NCI-H526 treated with DMSO at 0.1 percent for 48 hours (cell line): Measurements from ENCODE around the gene PRKD1.

Experiments
- DNase-seq: peaks from one replicate; lab custom pipeline; 2025; lab: John Stamatoyannopoulos, UW

Gene PRKD1

GRCh38 chr14:29608861-29609260, 318.8 kb downstream of the PRKD1 start:
- no peak for DNase-seq

- DNase-seq, result no peak
These were observed 320.5 kb downstream of the PRKD1 start for GRCh38 chr14:29607169-29607568.

DNA sequence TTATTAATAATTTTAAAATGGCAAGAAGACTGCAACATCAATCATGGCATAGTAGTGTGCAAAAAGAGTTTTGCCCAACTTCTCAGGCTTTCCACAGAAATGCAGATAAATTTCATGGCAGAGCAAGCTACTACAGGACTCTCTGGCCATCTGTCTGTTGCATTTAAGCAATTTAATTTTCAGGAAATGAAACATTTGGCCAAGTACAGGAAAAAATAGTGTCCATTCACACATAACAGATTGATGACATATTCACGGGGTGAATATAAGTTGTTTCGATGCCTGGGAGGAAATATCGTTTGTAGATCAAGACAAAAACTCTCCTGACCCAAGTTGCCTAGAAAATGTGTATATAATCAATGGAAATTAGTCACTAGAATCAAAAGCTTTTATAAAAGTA, 324.0 kb downstream of the PRKD1 start:
- DNase-seq, result no peak

- no peak for DNase-seq
These were observed 326.0 kb downstream of the PRKD1 start for GRCh38 chr14:29601616-29602015.

- no peak for DNase-seq
These were observed 339.7 kb downstream of the PRKD1 start for GRCh38 chr14:29587761-29588470.

DNA sequence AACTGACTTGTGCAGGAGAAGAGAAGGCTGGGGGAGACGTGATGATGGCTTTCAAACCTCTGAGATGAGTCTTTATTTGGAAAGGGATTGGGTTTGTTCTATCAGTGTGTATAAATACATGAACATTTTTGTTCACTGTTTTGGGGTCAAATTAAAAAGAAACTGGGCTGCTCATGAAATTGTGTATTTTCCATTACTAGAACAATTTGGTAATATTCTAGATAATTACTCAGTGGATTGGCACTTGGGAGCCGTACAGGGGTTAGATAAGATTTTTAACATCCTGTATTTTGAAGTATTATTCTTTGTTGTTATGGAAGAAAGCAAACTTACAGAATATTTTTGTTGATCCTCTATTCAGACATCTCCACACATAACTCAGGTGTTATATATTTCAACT, 340.6 kb downstream of the PRKD1 start:
- no peak for DNase-seq

DNA sequence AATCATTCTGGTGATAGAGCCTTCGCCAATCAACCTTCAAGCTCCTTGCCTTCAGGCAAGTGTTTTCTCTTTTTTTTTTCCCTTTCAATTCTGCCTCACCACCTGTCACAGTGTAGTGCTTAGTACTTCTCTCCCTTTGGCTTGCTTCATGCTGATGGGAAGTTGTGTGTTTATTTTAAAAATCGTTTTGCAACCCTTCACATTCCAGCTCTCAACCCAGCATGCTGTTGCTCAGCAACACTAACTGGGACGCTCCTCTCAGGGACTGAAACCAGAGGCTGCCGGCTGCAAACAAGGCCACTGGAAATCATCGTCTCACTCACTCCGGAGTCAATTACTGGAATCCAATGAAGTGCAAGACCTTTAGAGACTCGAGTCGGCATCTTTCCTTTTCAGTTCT, 342.7 kb downstream of the PRKD1 start:
- peak; percentile 58 for DNase-seq

GRCh38 chr14:29580763-29581162, 346.9 kb downstream of the PRKD1 start:
- no peak for DNase-seq

- no peak for DNase-seq
These were observed 347.8 kb downstream of the PRKD1 start for GRCh38 chr14:29579838-29580237.

GRCh38 chr14:29576927-29577326, 350.7 kb downstream of the PRKD1 start:
- DNase-seq, result no peak

GRCh38 chr14:29569194-29569593, 358.5 kb downstream of the PRKD1 start:
- no peak for DNase-seq

DNA sequence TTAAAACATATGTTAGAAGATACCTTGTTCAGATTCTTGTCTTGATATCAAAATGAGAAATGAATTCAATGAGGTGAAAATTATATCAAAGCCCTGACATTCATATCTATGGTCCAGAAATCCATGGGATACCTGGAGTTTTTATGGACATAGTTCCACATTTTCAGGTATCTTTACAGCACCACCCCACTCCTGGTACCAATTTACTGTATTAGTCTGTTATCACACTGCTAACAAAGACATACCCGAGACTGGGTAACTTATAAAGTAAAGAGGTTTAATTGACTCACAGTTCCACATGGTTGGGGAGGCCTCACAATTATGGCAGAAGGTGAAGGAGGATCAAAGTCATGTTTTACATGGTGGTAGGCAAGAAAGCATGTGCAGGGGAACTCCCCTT, 361.5 kb downstream of the PRKD1 start:
- DNase-seq, result no peak

- DNase-seq, result no peak
These were observed 369.1 kb downstream of the PRKD1 start for GRCh38 chr14:29558516-29558915.

GRCh38 chr14:29554335-29554734, 373.3 kb downstream of the PRKD1 start:
- no peak for DNase-seq

DNA sequence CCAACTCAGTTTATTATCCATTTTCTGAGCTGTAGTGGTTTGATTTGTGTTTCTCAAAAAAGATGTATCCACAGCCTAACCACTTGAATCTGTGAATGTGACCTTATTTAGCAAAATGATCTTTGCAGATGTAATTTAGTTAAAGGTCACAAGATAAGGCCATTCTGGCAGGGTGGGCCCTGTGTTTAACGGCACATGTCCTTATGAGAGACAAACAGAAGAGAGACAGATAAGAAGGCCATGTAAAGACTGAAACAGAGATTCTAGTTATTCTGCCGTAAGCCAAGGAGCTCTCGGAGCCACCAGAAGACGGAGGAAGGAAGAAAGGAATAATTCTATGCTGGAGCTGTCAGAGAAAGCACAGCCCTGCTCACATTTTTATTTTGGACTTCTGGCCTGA, 374.2 kb downstream of the PRKD1 start:
- DNase-seq, result no peak

- peak; percentile 42 for DNase-seq
These were observed 378.7 kb downstream of the PRKD1 start for GRCh38 chr14:29548948-29549370.

DNA sequence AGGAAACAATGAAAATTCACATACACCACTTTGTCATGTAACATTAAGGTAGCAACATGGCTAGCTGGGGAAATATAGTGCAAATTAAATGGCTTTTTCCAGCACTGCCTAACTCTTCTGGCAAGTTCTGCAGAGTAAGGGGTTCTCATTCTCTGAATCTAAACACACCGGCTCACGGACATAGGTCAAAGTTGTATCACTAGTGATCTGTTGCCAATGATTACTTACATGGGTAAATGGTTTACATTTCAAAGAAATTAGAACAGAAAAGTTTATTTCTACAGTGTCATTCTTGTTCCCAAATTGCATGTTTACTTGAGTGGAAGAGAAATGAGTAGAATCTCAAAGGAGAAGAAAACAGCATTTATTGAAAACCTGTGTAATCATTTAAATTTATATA, 381.9 kb downstream of the PRKD1 start:
- DNase-seq, result no peak

GRCh38 chr14:29536886-29537511, 390.6 kb downstream of the PRKD1 start:
- DNase-seq, result peak; percentile 5

DNA sequence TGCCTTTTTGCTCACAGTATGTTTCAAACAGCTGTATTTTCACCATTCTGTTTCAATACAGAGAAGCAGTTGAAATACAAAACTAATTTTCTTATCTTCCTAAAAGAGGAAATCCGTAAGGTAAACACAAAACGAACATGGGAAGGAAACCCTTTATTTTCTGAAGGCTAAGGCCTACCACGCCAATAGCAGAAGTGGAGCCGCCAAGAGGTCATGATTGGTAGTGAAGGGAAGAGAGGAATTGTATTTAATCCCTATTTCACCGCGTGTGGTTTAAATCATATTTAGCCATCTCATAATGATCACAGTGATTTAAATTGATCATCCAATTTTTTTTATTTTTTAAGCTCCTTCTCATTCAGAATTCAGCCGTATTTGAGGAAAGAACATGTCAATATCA, 398.2 kb downstream of the PRKD1 start:
- no peak for DNase-seq

DNA sequence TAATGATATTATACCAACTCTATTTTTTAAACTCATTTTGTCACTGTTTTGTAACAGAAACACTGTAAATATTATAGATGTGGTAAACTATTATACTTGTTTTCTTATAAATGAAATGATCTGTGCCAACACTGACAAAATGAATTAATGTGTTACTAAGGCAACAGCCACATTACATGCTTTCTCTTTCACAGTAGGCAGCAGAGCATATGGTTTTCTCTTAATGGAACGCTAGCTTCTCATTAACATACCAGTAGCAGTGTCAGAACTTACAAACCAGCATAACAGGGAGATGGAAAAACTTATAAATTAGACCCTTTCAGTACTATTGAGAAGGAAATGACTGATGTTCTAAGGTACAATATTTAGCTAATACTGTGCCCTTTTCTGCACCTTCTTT, 398.8 kb downstream of the PRKD1 start:
- no peak for DNase-seq

DNA sequence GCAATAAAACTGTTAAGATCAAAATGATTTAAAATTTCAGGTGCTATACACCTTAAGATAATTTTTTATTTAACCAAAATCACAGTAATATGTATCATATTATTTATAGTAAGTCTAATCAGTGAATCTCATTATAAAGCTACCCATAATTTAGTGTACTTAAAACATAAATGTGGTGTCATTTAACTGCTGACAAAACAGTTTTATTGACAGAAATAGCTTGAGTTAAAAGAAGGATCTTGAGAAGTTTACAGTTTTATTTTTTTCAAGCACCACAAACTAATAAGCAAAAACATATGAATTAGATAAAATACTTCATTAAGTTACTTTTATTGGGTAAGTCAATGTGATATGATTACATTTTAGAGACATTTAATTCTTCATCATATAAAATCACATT, 400.4 kb downstream of the PRKD1 start:
- DNase-seq, result no peak
